Stimulated activated CD8-positive, alpha-beta memory T cell treated with anti-CD3 and anti-CD28 coated beads, Interleukin-4, amount 100 ng/mL, for 48 hours (primary cell): Measurements from ENCODE around the gene CCNB3.
"Not testable (repeated sequence)": the region's sequence is repeated elsewhere in the genome, so short reads cannot be mapped to it uniquely, and the experiment has no call there.

Source experiments
- DNase-seq: peaks from one replicate; pipeline ENCODE4 v3.0.0-alpha.2; 2020

The CCNB3 gene, protein sequence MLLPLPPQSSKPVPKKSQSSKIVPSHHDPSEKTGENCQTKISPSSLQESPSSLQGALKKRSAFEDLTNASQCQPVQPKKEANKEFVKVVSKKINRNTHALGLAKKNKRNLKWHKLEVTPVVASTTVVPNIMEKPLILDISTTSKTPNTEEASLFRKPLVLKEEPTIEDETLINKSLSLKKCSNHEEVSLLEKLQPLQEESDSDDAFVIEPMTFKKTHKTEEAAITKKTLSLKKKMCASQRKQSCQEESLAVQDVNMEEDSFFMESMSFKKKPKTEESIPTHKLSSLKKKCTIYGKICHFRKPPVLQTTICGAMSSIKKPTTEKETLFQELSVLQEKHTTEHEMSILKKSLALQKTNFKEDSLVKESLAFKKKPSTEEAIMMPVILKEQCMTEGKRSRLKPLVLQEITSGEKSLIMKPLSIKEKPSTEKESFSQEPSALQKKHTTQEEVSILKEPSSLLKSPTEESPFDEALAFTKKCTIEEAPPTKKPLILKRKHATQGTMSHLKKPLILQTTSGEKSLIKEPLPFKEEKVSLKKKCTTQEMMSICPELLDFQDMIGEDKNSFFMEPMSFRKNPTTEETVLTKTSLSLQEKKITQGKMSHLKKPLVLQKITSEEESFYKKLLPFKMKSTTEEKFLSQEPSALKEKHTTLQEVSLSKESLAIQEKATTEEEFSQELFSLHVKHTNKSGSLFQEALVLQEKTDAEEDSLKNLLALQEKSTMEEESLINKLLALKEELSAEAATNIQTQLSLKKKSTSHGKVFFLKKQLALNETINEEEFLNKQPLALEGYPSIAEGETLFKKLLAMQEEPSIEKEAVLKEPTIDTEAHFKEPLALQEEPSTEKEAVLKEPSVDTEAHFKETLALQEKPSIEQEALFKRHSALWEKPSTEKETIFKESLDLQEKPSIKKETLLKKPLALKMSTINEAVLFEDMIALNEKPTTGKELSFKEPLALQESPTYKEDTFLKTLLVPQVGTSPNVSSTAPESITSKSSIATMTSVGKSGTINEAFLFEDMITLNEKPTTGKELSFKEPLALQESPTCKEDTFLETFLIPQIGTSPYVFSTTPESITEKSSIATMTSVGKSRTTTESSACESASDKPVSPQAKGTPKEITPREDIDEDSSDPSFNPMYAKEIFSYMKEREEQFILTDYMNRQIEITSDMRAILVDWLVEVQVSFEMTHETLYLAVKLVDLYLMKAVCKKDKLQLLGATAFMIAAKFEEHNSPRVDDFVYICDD (N-terminal part only)

DNA sequence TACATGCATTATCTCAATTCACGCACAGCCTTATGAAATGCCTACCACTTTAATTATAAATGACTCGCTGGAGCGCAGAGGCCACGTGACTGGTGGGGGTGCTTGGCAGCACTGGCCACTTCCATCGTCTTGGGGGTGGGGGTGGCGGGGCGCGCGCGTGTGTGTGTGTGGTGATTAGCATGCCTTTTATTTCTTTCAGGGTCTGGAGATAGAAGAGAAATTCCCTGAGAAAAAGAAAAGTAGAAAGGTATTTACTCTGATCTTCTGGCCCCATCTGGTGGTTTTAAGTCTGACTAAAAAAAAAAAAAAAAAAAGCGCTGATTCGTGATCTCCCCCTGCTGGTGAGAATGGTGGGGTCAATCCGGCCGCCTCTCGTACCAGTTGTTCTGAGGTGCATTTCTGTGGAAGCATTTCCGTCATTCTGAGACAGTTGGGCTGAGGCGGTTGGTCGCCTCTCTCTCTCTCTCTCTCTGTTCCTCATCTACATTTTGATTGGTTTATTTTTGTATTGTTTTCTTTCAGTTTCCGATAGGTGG, at the start of gene CCNB3:
Gene CCNB3, plus strand, starts transcription at position 402 of the 536 bp plus-strand sequence. CDS start 80,399 bp downstream, outside the sequence.
- DNase-seq: peak; percentile 69

DNA sequence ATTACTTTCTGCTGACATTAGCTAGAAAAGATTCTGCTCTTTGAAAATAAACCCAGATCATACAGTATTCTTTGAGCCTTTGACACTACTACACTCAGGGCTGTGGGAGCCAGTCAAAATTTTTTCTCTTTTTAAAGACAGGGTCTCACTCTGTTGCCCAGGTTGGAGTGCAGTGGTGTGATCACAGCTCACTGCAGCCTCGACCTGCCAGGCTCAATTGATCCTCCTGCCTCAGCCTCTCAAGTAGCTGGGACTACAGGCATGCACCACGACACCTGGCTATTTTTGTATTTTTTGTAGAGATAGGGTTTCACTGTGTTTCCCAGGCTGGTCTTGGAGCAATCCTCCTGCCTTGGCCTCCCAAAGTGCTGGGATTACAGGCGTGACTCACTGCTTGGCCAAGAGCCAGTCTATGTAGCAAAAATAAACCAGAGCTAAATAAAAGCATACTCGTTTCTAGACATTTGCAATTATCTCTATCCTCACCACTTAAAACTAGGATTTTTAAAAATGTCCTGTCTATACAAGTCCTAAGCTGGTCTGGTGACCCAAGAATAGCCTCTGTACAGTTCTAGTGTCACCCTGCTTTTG, 46.9 kb upstream of the CCNB3 start:
- no peak for DNase-seq

DNA sequence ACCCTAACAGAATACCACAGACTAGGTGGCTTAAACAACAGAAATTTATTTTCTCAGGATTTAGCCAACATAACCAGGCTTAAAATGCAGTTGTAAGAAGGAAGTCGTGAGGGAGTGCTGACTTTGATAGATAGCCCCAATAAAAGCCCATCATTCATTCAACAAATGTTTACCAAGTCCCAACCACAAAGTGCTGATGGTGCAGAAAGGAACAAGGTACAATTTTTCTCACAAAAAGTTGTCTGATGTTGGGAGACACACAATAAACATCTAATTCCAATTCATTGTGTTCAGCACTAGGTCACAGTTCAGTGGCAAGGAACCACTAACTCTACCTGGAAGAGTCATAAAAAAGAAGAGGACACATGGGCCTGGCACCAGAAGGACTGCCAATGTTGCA, 46.0 kb upstream of the CCNB3 start:
- DNase-seq: no peak

DNA sequence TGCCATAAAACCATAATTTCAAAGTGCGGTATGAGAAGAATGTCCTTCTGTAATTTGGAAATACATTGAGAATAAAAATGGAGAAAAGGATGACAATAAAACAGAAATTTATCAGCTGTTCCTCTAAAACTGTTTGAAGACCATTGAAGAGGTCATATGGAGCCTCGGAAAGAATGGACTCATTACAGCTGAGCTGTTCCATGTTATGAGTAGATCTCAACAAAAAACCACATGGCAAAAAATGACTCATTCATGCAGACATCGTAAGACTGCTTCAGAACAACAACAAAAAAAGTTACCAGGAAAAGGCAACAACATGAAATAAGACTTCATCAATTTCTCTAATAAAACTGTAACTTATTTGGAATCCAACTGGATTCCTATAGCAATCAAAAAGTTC, 43.4 kb upstream of the CCNB3 start:
- DNase-seq: no peak

DNA sequence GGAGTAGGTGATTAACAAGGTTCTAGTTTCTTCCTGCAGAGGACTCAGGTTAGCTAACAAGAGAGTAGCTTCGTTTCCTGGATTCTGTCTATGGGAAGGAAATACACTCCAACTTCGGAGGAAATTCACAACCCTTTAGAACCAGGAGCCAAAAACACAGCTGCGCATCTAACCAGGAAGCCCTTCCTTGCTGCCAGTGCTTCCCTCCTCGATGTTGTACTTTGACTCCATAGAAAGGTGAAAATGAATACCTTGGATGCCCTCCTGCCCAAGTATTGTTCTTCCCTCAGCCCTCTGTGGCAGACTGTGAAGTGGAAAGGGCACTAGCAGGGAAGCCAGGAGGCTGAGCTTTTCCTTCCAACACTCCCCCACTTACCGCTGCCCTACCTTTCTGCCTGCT, 38.8 kb upstream of the CCNB3 start:
- no peak for DNase-seq

DNA sequence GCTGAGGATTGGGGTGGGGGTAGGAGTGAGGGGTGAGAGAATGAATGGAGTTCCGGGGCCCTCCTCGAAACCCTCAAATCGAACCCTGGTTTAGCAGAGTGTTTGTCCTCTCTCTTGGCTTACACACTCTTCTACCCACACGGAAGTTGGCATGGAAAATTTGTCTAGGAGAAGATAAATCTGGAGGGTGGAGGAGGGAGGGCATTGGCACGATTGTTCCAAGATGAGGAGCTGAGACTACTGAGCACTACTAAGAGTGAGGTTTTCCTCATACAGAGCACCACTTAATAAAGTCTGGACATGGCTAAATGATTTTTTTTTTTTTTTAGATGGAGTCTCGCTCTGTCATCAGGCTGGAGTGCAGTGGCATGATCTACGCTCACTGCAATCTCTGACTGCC, 37.2 kb upstream of the CCNB3 start:
- DNase-seq: no peak

DNA sequence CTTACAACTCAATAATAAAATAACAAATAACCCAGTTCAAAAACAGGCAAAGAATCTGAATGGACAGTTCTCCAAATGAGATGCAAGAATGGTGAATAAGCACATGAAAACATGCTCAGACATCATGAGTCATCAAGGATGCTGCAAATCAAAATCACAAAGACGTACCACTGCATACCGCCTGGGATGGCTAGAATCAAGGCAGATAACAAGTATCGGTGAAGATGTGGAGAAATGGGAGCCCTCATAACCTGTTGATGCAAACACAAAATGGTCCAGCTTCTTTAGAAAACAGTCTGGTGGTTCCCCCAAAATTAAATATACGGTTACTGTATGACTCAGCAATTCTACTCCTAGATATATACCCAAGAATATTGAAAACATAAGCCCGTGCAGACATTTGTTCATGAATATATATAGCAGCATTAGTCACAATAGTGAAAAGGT, 36.3 kb upstream of the CCNB3 start:
- DNase-seq: no peak

DNA sequence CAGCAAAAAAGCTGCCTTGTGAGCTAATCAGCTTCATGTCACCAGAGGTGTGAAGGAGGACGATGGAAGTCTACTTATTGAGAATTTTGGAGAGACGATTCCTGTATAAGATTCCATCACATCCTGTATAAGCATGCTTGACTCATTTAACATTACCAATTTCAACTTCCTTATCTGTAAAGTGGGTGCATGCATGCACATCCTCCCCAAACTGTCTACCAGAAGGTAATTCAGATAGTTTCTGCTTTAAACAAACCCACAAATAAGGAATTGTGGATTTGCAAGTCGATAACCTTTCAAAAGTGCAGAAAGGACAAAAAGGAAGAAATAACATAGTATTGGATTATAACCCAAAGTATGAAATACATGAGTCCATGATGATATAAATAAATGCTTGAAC, 34.8 kb upstream of the CCNB3 start:
- no peak for DNase-seq

DNA sequence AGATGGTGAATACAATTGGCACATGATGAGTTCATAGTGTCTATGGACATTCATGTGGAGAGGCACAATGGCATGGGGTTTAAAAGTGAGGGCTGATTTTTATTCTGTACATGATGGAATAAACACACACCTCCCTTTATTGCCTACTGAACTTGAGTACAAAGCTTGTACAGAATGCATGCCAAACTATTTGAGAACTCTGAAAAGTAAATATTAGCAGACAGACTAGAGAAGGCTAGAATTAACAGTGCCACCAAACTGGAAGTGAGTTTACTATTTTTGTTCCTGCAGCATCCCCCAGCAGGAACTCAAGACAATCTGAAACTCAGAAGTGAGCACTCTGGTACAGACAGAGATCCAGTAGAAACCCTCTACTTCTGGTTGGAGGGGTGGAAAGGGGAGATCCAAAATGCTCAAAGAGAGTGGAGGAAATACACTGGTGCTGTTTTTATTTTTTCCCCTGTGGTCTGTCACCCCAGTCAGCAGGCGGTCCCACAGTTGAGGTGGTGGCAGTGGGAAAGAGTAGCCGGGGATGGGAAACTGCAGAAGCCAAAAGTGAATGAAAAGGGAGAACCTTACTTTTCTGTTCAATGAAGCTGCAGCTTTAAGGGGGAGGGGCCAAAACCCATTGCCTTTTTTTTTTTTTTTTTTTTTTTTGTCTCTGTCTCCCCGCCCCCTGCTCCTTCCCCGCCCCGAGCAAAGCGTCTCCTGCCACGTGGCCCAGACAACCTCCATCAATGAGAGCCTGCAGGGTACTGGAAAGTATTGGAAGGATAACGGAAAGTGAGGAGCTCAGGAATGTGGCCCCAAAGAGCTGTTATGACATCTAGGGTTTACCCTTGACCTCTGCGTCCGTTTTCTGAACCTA, 24.3 kb upstream of the CCNB3 start:
- DNase-seq: no peak

DNA sequence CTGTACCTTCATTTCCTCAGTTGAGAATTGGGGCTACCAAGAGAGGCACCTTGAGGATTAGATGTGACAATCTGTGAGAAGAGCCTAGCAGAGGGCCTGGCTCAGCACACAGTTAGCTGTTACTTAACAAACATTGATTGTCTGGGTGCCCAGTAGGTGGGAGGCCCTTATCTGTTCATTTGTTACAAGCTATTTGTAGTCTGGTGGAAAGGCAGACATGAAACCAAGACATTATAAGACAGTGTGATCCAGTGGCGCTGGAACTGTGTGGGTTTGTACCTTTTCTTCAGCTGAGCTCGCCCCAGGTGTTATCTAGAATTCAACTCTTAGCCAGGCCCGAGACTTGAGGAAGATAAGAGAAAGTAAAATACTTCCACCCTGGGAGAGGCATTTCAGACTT, 20.7 kb upstream of the CCNB3 start:
- DNase-seq: no peak

DNA sequence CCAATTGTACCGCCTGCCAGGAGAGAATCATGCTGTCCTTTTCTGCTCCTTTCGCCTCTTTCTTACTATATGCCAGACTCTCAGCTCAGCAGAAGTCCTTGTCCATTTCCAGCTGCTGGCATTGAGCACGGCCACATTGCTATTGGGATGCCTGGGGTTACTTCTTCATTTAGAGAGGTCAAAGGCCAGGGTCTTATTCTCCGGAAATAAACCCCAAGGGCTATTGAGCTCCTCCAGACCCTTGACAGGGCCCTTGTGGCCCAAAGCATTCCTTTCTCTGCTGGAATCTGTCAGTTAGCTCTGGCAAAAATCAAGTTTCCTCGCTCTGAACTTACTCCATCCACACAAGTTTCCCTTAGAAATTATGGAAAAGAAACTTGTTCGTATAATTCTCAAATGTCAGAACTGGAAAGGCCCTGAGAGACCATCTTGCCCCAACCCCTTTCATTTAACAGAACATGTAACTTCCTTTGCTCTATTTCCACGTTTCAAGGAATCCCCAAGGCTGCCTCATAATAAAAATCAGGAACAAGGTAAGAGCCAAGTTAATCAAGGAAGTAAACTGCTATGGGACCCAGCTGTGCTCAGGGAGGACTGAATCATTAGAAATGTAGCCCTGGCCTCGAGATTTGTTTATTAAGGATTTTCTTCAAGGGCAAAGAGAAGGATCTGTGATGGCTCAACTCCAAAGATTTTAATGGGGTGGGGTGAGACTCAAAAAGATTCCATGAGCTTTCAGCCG, 15.5 kb upstream of the CCNB3 start:
- DNase-seq: no peak

DNA sequence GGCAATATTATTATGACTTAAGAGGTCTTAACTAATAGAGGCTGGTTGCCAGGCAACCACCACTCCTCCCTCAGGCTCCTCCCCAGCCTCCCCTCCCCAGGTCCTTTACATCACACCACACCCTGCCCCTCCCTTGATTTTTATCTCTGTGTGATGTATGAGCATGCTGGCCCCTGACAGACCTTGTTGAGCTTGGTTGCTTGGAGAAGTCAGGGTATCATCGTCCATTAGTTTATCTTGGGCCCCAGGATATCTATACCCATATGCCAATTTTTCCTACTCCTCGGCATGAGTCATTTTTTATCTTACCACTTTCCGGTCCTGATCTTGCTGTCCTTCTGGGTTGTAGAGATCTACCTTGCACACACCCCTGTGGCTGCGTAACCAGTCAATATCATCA, 6.2 kb upstream of the CCNB3 start:
- no peak for DNase-seq

DNA sequence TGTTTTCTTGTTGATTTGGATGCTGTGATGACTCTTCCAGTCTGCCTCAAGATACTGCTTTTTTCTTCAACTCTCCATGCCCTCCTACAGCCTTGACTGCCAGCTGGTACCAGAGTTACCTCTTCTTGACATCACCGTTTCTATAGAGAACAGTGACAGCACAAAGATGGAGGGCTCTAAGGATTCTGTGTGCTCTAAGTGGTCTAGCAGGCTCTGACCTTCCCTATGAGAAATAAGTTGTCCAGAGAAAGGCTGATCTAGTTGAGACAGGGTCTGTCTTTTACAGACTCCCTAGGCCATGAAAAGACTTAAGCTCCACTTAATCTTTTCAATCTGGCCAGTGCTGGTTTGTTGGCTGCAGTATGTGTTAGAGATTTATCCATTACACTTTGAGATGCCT, 3.7 kb upstream of the CCNB3 start, which contains the start of gene AKAP4:
Gene AKAP4, minus strand, starts transcription at position 101 of the 400 bp plus-strand sequence. CDS start 118 bp downstream, outside the sequence.
- no peak for DNase-seq

DNA sequence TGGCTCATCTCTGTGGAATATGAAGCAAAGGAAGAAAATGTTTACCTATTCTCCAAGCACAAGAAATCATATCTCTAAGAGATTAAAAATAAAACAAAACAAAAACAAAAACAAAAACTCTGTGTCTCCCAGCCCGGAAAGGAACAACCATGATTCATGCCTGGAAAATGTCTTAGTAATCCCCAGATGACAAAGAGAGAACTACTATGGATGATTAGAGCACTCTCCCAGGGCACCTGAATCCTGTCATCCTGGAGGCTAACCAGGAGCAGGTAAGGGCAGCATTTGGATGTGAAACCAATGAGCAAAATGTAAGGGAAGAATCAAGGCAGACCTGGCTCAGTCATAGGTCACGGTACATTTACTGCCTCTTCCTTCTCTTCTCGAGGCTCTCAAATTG, 2.0 kb upstream of the CCNB3 start:
- DNase-seq: no peak

DNA sequence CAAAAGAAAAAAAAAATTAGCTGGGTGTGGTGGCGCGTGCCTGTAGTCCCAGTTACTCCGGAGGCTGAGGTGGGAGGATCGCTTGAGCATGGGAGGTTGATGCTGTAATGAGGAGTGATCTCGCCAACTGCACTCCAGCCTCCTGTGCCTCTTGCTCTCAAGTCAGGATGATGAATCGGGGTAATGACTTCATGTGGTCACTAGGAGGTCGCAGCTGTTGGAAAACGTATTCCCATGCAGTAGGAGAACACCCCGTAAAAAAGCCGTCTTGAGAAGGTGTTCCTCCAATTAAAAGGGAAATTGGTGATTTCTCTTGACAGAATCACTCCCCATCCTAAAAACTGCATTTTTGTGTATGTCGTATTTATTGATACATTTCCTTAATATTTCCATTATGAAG, 2.2 kb downstream of the CCNB3 start:
- no peak for DNase-seq

DNA sequence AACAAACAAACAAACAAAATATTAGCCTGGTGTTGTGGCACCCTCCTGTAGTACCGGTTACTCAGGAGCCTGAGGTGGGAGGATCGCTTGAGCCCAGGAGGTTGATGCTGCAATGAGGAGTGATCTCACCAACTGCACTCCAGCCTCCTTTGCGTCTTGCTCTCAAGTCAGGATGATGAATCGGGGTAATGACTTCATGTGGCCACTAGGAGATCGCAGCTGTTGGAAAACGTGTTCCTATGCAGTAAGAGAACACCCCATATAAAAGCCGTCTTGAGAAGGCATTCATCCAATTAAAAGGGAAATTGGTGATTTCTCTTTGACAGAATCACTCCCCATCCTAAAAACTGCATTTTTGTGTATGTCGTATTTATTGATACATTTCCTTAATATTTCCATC, 6.9 kb downstream of the CCNB3 start:
- DNase-seq: no peak

DNA sequence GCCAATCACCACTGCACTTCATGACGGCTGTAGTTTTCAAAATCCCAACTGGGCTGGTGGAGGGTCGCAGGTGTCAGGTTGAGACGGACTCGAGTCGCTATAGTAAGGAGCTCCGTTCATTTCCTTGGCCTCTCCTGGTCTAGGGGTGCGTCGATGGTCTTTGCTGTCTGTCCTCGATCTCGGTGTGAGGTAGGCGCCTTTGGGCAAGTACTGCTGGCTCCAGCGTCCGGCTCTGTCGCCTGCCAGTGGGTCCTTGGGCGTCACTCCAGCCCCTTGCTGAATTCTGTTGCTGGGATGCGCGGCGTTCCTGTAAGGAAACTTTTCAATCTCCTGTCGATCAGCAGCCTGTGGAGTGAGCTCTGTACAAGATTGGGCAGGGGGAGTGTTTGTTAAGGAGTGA, 76.7 kb downstream of the CCNB3 start:
- DNase-seq: no peak

DNA sequence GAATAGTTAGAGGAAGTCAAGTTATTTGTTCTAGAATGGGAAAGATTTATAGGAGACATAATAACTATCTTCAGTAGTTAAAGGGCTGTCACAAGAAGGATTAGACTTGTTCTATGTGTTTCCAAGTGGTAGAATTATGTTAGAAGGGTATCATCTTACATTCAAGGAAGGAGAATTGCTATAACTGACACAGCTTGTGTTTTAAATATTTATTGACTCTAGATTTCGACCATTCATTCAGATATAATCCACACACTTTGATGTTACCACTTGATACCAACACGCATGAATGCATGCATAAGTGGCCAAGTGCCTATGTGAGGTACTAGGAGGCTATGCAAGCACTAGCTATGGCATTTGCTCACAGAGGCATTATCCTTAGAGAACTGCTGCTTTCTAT, 122.7 kb downstream of the CCNB3 start:
- DNase-seq: no peak

DNA sequence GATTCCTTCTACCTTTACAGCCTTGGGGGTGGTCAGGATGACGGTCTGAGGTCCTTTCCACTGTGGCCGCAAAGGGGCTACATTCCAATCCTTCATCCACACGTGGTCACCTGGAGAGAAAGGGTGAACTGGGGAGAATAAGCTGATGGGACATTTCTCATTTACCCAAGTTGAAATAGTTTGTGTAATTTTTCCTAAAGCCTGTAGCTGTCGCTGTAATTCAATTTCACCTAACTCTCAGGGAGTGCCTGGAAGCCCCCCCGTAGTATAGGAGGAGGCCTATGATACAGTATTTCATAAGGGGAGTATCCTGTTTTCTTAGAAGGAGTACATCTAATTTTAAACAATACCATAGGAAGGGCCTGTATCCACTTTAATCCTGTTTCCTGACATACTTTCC, 128.1 kb downstream of the CCNB3 start:
- not testable (repeated sequence) for DNase-seq

DNA sequence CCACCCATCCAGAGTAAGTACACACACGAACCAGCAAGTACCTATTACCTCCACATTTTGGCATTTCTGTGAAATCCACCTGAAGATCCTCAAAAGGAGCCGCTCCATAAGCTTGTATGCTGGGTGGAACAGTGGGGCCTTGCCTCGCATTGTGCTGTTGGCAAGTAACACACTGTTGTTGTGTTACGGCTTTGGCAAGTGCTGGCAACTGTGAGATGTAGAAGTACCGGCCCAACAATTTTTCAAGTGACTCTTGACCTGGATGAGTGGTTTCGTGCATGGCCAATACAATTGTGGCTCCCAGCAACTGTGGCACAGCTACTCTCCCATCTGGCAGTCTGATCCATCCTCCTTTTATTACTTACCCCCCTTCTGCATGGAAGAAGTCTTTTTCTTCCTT, 128.7 kb downstream of the CCNB3 start:
- no peak for DNase-seq

DNA sequence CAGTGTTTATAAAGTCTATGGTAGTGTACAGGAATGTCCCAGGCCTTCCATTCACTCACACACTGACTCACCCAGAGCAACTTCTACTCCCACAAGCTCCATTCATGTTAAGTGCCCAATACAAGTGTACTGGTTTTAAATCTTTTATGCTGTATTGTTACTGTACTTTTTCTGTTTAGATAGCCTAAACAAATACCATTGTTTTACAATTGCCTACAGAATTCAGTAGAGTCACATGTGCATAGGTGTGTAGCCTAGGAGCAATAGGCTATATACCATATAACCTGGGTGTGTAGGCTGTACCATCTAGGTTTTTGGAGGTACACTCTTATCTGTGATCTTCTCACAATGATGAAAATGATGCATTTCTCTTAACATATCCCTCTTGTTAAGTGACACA, 139.4 kb downstream of the CCNB3 start:
- no peak for DNase-seq
